KMS-11 (cell line): Measurements from ENCODE around the gene TMEM263.

ENCODE experiments used
- H2AFZ ChIP-seq: fragments of 200-600 bp; sonication (generic); 2 replicates; pipeline ENCODE4 v1.6.1; 2016; ENCODE audit warnings: antibody characterized with exemption, mixed run types, low read depth
- H3K27ac ChIP-seq: fragments of 200-600 bp; sonication (generic); 2 replicates; pipeline ENCODE4 v1.6.1; 2016; ENCODE audit warnings: mild to moderate bottlenecking, mixed run types
- H3K27me3 ChIP-seq: fragments of 200-600 bp; sonication (generic); 2 replicates; pipeline ENCODE4 v1.6.1; 2017; ENCODE audit warnings: mild to moderate bottlenecking, low read depth, mixed run types, moderate library complexity; ENCODE audit not compliant: insufficient read depth
- H3K36me3 ChIP-seq: fragments of 200-600 bp; sonication (generic); 2 replicates; pipeline ENCODE4 v1.6.1; 2017; ENCODE audit warnings: mild to moderate bottlenecking, mixed run types; ENCODE audit not compliant: insufficient read depth
- H3K4me1 ChIP-seq: fragments of 200-600 bp; sonication (generic); 2 replicates; pipeline ENCODE4 v1.6.1; 2016; ENCODE audit warnings: mild to moderate bottlenecking, low read depth, mixed run types; ENCODE audit not compliant: poor library complexity, severe bottlenecking
- H3K4me2 ChIP-seq: fragments of 200-600 bp; sonication (generic); 2 replicates; pipeline ENCODE4 v1.7.0; 2016; ENCODE audit warnings: mild to moderate bottlenecking, mixed run types
- H3K4me3 ChIP-seq: fragments of 200-600 bp; sonication (generic); IDR thresholded peaks from 2 replicates; pipeline ENCODE4 v1.6.1; 2017; ENCODE audit warnings: low read depth, low read length, mixed read lengths; ENCODE audit not compliant: insufficient read depth
- H3K79me2 ChIP-seq: fragments of 200-600 bp; sonication (generic); 2 replicates; pipeline ENCODE4 v1.6.1; 2016; ENCODE audit warnings: low read depth, mixed run types; ENCODE audit not compliant: insufficient read depth
- H3K9ac ChIP-seq: fragments of 200-600 bp; sonication (generic); 2 replicates; pipeline ENCODE4 v1.6.1; 2016; ENCODE audit warnings: mild to moderate bottlenecking, mixed run types
- H4K20me1 ChIP-seq: fragments of 200-600 bp; sonication (generic); 2 replicates; pipeline ENCODE4 v1.6.1; 2016; ENCODE audit warnings: mild to moderate bottlenecking, mixed run types; ENCODE audit not compliant: insufficient read depth
- TF ChIP-seq, protein P1 (sequence below): fragments of 200-600 bp; sonication (generic); conservative IDR thresholded peaks from 2 replicates; pipeline ENCODE4 v1.6.1; 2017; ENCODE audit warnings: low read depth, mild to moderate bottlenecking, antibody characterized with exemption, low read length, moderate library complexity, mixed read lengths

The TMEM263 gene

DNA sequence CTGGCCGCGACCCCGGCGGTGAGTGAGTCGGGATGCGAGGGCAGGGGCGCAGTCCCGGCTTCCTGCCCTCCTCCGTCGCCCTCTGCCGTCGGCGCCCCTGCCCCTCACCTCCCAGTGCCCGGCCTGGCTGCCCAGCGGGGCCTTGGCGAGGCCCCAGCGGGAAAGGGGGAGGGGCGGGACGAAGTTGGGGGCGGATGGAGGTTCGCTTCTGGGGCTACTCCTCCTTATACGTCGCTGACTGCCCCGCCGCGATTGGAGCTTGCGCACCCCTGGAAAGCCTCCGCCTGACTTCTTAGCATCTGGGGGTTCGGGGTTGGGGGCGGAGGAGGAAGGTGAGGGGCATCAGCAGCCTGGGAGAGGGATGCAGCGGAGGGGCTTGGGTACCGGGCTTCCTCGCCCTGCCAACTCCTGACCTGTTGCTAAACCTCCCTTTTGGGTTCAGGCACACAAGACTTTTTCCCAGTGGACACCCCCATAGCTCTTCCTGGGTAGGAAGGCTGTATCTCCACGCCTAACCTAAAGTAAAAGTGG is 406 bp downstream of the TMEM263 start:
- no peak overlapping the region for H3K27ac ChIP-seq
- no peak overlapping the region for H3K4me3 ChIP-seq
- peak overlapping the region; percentile 59 for H3K4me2 ChIP-seq
- peak overlapping the region; percentile 57; the same call in 1 of the 2 replicates for H3K9ac ChIP-seq
- H3K36me3 ChIP-seq: no peaks in the 10 kb centered on the region
- H2AFZ ChIP-seq: peak overlapping the region; percentile 81
- H3K4me1 ChIP-seq: peaks cover 6% of the 10 kb centered on the region
- no peaks in the 10 kb centered on the region for H3K79me2 ChIP-seq
- TF ChIP-seq, protein P1, sequence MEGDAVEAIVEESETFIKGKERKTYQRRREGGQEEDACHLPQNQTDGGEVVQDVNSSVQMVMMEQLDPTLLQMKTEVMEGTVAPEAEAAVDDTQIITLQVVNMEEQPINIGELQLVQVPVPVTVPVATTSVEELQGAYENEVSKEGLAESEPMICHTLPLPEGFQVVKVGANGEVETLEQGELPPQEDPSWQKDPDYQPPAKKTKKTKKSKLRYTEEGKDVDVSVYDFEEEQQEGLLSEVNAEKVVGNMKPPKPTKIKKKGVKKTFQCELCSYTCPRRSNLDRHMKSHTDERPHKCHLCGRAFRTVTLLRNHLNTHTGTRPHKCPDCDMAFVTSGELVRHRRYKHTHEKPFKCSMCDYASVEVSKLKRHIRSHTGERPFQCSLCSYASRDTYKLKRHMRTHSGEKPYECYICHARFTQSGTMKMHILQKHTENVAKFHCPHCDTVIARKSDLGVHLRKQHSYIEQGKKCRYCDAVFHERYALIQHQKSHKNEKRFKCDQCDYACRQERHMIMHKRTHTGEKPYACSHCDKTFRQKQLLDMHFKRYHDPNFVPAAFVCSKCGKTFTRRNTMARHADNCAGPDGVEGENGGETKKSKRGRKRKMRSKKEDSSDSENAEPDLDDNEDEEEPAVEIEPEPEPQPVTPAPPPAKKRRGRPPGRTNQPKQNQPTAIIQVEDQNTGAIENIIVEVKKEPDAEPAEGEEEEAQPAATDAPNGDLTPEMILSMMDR: no peak
- no peaks in the 10 kb centered on the region for H4K20me1 ChIP-seq
- H3K27me3 ChIP-seq: no peaks in the 10 kb centered on the region

DNA sequence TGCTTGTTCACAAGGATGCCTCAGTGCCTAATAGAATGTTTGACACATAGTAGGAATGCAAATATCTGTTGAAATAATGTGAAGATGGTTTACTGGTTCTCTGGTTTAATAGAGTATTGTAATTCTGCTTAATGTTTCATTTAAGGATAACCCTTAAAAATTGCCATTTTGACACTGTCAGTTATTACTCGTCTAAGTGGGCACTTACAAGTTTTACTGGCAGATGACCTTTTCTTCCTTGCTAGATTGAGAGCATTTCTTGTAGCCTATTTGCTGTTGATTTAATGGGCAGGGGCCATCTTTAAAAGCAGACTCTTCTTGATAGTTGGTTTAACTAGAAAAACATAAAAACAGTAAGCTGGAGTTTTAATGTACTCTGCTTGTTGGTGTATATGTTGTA is 1.9 kb downstream of the TMEM263 start:
- no peaks in the 10 kb centered on the region for H3K79me2 ChIP-seq
- H3K4me1 ChIP-seq: peaks cover 6% of the 10 kb centered on the region
- H3K27me3 ChIP-seq: no peaks in the 10 kb centered on the region
- no peak overlapping the region for H3K27ac ChIP-seq
- H4K20me1 ChIP-seq: no peaks in the 10 kb centered on the region
- peak overlapping the region; percentile 59 for H3K4me2 ChIP-seq
- H3K9ac ChIP-seq: peak overlapping the region; percentile 57; the same call in 1 of the 2 replicates
- H2AFZ ChIP-seq: peak overlapping the region; percentile 81; the same call in 1 of the 2 replicates
- no peak overlapping the region for H3K4me3 ChIP-seq
- TF ChIP-seq, protein P1: no peak
- H3K36me3 ChIP-seq: no peaks in the 10 kb centered on the region

DNA sequence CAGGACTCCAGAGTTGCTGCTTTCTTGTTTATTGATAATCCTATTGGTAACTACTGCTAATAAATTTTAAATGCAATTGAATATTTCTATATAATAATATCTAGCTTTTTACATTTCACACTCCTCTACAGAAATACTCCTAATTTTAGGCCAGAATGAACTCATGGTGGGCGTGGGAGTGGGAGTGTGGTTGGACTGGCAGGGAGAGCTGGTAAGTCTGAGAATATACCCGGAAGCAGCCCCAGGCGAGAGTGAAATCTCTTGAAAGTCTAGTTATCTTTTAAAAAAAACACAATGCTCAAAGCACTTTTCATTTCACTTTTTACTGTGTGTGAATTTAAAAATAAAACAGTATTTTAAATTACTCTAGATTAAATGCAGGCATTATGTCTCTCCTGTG is 4.7 kb downstream of the TMEM263 start:
- Histone ChIP-seq H3K79me2 (no peaks in the 10 kb centered on the region), H3K4me2 (no peak overlapping the region), H4K20me1 (no peaks in the 10 kb centered on the region), H3K27ac (no peak overlapping the region), H3K9ac (no peak overlapping the region), H3K4me3 (no peak overlapping the region), H3K4me1 (peaks cover 6% of the 10 kb centered on the region), H2AFZ (no peak overlapping the region), H3K36me3 (no peaks in the 10 kb centered on the region), H3K27me3 (no peaks in the 10 kb centered on the region)
- TF ChIP-seq, protein P1: no peak

DNA sequence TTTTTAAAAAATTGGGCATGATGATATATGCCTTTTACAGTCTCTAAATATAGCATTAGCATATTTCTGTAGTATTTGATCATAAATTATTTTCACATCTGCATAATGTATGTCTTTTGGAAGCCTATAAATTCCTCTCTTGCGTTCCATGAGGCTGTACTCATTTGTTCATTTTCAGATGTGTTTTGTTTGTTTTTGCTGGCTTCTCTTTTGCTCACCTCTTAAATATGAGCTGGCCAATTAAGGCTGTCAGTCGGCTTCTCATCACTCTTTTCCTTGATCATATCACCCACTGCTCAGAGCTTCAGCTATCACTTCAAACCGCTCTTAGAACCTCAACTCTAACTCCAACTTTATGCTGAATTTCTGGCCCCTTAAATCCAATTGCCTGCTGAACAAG is 6.6 kb downstream of the TMEM263 start:
- Histone ChIP-seq H3K27me3 (no peaks in the 10 kb centered on the region), H3K4me2 (no peak overlapping the region), H3K4me1 (peaks cover 6% of the 10 kb centered on the region), H4K20me1 (no peaks in the 10 kb centered on the region), H3K36me3 (no peaks in the 10 kb centered on the region), H3K79me2 (no peaks in the 10 kb centered on the region), H2AFZ (no peak overlapping the region), H3K4me3 (no peak overlapping the region), H3K27ac (no peak overlapping the region), H3K9ac (no peak overlapping the region)
- TF ChIP-seq, protein P1: no peak
